Measurements from ENCODE around the gene MYH8. TPM values are rescaled to one million over a fixed set of nuclear protein-coding genes. Genes with fewer than 3 reads are reported as not detected.

The MYH8 gene
- total and polyA plus RNA-seq, 2 of the 13 experiments (the other 11 are each of a cell fraction or from before 2014, with no cell fraction given): not detected

DNA sequence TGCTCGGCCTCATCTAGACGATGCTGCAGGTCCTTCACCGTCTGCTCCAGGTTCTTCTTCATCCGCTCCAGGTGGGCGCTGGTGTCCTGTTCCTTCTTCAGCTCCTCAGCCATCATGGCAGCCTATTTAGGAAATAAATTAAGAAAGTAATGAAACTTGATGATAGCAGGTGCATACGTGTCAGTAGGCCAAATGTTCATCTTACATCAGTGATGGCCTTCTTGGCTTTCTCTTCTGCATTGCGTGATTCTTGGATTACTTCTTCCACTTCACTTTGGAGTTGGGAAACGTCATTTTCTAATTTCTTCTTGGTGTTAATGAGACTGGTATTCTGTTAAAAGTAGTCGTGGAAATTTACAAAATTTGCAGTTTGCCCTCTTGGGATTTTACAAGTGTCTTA lies 28.9 kb downstream of the MYH8 start (continued):
- TF ChIP-seq ARNTL (CRISPR knock-in tag; IDR thresholded peaks at IDR 0.05) (no peak), ZNF354B (CRISPR knock-in tag; IDR thresholded peaks at IDR 0.05) (no peak), ZNF44 (CRISPR knock-in tag; IDR thresholded peaks at IDR 0.05) (no peak), EZH2 (conservative IDR thresholded peaks at IDR 0.05; ENCODE audit: low read depth, low read length) (no peak)
- TF ChIP-seq, protein P1, sequence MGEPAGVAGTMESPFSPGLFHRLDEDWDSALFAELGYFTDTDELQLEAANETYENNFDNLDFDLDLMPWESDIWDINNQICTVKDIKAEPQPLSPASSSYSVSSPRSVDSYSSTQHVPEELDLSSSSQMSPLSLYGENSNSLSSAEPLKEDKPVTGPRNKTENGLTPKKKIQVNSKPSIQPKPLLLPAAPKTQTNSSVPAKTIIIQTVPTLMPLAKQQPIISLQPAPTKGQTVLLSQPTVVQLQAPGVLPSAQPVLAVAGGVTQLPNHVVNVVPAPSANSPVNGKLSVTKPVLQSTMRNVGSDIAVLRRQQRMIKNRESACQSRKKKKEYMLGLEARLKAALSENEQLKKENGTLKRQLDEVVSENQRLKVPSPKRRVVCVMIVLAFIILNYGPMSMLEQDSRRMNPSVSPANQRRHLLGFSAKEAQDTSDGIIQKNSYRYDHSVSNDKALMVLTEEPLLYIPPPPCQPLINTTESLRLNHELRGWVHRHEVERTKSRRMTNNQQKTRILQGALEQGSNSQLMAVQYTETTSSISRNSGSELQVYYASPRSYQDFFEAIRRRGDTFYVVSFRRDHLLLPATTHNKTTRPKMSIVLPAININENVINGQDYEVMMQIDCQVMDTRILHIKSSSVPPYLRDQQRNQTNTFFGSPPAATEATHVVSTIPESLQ (CRISPR knock-in tag; conservative IDR thresholded peaks at IDR 0.05): no peak
- TF ChIP-seq, protein P2, sequence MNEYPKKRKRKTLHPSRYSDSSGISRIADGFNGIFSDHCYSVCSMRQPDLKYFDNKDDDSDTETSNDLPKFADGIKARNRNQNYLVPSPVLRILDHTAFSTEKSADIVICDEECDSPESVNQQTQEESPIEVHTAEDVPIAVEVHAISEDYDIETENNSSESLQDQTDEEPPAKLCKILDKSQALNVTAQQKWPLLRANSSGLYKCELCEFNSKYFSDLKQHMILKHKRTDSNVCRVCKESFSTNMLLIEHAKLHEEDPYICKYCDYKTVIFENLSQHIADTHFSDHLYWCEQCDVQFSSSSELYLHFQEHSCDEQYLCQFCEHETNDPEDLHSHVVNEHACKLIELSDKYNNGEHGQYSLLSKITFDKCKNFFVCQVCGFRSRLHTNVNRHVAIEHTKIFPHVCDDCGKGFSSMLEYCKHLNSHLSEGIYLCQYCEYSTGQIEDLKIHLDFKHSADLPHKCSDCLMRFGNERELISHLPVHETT (CRISPR knock-in tag; conservative IDR thresholded peaks at IDR 0.05): no peak
- TF ChIP-seq, protein P3, sequence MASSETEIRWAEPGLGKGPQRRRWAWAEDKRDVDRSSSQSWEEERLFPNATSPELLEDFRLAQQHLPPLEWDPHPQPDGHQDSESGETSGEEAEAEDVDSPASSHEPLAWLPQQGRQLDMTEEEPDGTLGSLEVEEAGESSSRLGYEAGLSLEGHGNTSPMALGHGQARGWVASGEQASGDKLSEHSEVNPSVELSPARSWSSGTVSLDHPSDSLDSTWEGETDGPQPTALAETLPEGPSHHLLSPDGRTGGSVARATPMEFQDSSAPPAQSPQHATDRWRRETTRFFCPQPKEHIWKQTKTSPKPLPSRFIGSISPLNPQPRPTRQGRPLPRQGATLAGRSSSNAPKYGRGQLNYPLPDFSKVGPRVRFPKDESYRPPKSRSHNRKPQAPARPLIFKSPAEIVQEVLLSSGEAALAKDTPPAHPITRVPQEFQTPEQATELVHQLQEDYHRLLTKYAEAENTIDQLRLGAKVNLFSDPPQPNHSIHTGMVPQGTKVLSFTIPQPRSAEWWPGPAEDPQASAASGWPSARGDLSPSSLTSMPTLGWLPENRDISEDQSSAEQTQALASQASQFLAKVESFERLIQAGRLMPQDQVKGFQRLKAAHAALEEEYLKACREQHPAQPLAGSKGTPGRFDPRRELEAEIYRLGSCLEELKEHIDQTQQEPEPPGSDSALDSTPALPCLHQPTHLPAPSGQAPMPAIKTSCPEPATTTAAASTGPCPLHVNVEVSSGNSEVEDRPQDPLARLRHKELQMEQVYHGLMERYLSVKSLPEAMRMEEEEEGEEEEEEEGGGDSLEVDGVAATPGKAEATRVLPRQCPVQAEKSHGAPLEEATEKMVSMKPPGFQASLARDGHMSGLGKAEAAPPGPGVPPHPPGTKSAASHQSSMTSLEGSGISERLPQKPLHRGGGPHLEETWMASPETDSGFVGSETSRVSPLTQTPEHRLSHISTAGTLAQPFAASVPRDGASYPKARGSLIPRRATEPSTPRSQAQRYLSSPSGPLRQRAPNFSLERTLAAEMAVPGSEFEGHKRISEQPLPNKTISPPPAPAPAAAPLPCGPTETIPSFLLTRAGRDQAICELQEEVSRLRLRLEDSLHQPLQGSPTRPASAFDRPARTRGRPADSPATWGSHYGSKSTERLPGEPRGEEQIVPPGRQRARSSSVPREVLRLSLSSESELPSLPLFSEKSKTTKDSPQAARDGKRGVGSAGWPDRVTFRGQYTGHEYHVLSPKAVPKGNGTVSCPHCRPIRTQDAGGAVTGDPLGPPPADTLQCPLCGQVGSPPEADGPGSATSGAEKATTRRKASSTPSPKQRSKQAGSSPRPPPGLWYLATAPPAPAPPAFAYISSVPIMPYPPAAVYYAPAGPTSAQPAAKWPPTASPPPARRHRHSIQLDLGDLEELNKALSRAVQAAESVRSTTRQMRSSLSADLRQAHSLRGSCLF (CRISPR knock-in tag; IDR thresholded peaks at IDR 0.05; ENCODE audit: borderline replicate concordance): no peak

All from HepG2 (cell line).